CD4-positive, alpha-beta T cell treated with Interleukin-6 for 4 hours (primary cell): ENCODE results near the gene SLITRK6.
"Not testable (repeated sequence)": the region's sequence is repeated elsewhere in the genome, so short reads cannot be mapped to it uniquely, and the experiment has no call there.

ENCODE experiments used
- DNase-seq: peaks from one replicate; pipeline ENCODE4 v3.0.0-alpha.2; 2020; ENCODE audit warnings: mixed read lengths

The SLITRK6 gene

DNA sequence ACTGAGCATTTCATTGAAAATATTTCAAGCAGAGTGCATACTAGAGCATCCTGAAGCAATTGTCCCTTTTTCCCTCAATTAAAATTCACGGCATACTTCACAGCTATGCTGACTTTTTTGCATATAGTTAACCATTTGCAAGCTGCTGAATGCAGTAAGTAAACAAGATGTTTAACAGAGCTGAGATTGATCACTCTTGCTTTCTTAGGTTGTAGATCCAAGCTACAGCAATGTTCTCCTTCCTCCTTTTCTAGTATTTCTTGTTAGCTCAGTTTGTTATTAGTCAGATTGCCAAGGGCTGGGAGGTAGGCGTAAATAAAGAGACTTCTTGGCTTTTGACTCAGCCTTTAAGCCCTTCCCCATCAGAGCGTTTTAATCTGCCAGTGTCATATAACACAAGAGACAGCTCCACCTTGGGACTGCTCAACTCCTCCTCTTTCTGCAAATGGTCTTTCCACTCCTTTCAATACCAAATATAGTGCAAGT, at the start of gene SLITRK6:
SLITRK6 (minus strand) TSS at position 323 of the 486 bp plus-strand sequence. CDS start 2,911 bp downstream, outside the sequence.
- no peak for DNase-seq

DNA sequence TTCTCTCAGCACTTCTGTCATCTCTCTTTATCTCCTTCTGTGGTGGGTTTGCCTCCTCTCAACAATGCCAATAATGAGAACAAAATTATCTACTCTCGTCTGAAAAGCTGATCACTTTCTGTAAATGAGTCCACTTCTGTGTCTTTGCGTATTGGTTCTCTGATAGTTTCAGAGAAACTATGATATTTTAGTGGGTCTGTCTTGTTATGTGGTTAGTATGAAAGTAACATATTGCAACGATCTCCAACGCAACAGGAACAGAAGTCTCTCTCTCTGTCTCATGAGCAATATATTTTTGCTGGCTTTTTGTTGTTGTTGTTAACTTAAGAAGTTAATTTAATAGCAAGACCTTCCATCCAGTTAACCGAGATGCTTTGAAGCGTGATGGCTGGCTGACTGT, 47.8 kb upstream of the SLITRK6 start:
- no peak for DNase-seq

- DNase-seq, result no peak
These were observed 42.2 kb upstream of the SLITRK6 start for GRCh38 chr13:85841427-85841826.

DNA sequence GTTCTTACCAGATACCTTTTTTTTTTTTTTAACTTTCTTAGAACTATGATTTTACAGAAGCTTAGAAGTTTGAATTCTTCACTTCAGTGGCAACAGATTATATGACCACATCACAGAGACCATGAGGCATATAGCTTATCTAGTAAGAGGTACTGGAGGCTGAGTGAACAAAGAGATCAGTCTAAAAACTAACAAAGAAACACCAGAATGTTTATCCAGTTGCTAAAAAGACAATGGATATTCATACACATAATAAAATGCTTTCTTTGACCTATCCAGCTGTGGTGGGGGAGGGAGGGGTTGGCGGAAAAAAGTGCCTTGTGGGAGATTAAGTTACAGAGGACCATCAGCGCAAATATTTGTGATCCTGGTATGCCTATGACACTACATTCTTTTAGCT, 34.7 kb upstream of the SLITRK6 start:
- no peak for DNase-seq

DNA sequence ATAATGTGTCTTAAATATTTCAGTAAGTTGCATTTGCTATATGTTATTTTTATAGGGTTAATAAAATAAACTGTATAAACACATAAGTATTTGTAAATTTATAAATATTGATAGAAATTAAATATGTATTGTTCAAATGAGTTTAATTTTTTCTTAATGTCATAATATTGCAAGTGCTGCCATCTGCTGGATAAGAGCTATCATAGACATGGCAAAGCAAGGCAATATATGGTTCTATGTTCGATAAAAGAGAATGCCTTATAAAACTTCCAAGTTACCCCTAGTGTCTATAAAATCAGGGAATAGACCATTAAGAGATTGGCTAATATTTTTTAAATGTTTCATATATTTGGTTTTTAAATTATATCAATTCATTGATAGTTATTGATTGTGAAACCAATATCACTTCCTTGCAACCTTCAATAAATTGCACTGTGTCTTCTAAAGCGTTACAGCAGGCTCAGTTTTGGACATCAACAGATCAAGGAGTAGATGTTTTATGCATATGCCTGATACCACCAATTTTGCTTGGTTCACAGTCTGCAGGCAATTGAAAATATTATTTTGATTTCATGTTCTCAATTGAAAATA, 29.0 kb upstream of the SLITRK6 start:
- DNase-seq, result no peak

DNA sequence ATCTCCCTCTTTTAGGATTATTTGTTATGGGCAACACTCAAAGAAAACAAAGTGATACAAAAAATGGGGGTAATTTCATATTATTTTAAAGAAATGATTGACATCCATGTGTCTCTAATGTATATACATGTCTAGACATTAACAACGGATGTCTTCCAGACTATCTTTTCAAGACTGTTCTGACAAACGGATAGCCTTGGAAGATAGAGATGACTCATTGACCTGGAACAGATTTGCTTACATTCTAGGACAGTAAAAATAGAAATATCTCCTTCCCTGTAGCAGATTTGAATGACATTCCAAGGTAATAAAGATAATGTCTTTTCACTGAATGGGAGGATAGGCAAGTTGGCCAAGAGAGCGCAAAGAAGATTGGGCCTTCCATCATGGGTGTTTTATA, 26.2 kb upstream of the SLITRK6 start:
- DNase-seq, result no peak

- no peak for DNase-seq
These were observed 24.6 kb upstream of the SLITRK6 start for GRCh38 chr13:85823832-85824231.

DNA sequence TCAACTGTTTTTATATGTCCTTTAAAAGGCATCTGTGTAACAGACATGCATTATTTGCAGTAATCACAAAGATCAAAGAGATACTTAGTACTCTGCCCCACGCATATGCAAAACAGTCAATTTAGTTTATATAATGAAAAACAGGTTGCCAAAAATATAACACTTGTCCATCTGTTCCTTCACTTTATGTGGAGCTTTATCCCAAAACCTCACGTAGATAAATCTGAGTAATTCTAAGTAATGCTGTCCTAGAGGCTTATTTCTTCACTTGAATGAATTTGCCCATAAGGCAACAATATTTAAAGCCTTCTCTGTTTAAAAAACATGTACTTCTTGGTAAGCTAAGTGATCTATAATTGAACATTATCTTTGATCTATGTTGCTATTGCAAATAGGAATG, 20.3 kb upstream of the SLITRK6 start:
- DNase-seq, result no peak

- no peak for DNase-seq
These were observed 17.2 kb upstream of the SLITRK6 start for GRCh38 chr13:85816413-85816812.

- DNase-seq, result no peak
These were observed 13.1 kb upstream of the SLITRK6 start for GRCh38 chr13:85812282-85812681.

DNA sequence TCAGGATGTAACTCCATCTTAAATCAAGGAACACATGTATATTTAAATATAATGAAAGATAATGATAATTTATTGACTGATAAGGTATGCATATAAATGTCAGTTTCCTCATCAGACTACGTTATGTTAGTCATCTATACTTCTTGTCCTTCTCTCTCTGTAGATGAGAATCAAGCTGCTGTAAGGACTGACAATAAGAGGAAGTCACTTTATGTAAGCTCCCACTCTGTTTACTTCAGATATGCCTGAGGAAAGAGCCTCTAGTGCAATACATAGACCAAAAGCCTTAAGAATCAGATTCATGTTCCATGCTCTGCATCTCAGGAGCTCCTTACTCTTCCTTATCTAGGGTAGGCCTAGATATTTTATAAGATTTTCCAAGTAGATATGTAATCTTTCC, 9.6 kb upstream of the SLITRK6 start:
- DNase-seq, result no peak

GRCh38 chr13:85806553-85807175, 7.4 kb upstream of the SLITRK6 start:
- DNase-seq, result no peak

GRCh38 chr13:85798556-85798955, 663 bp downstream of the SLITRK6 start:
- no peak for DNase-seq

DNA sequence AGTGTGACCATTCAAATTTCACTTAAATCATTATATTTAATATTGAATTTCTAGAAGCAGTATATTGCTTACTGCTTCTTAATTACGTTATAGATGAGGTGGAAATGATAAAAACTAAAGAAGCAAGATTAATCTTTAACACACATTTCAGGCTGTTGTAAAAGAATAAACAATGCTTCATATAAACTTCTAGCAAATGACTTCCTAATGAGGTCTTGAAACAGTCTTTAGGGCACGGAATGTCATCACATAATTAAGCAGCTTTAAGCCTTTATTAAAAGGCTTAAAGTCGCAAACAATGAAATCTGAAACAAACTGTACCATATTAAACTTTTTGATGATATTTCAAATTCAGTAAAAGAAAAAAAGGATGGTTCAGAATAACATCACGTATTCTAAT, 1.9 kb downstream of the SLITRK6 start:
- no peak for DNase-seq

DNA sequence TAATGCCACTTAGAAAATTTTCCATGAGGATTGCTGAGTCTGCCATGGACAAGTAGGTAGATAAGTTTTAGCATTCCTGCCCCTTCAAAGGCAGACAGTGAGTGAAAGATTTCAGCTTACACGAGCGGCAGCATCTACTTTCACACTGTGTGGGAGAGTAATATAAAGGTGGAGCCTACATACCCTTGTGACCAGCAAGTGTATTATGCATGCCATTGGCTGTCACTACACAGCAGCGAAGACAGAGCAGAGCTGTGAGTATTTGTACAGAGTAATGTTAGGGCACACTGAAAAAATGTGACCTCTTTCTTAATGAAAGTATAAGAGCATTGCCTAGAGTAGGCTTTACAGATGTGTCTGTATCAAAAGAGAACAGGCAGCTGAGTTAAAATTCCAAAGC, 14.0 kb downstream of the SLITRK6 start:
- no peak for DNase-seq

GRCh38 chr13:85772367-85772766, 26.9 kb downstream of the SLITRK6 start:
- no peak for DNase-seq

DNA sequence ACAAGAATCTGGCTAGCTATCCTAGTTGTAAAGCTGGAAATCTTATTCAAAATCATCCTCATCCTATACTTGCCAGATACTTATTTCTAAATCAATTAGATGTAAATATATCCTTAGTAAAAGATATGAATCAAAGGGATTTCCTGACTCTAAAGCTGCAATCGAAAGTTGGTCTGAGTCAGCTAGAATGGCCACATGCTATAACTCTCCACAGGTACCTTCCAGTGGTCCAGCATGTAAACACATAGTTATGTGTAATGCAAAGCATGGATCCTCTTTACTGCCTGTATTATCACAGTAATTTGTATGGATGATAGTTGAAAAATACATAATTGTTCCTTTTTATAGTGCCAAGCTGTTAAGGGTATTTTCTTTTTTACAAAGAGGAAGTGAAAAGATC, 27.4 kb downstream of the SLITRK6 start:
- DNase-seq, result no peak

DNA sequence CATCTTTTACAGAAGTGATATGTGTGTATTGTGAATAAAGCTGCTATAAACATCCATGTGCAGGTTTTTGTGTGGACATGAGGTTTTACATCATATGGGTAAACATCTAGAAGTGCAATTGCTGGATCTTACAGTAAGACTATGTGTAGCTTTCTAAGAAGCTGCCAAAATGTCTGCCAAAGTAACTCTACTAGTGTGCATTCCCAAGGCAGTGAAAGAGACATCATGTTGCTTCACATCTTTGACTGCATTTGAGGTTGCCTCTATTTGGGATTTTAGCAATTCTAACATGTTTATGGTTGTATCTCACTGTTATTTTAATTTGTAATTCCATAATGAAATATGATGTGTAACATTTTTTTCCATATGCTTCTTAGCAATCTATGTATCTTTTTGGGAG, 30.3 kb downstream of the SLITRK6 start:
- DNase-seq, result no peak

GRCh38 chr13:85755123-85755522, 44.1 kb downstream of the SLITRK6 start:
- DNase-seq, result no peak

DNA sequence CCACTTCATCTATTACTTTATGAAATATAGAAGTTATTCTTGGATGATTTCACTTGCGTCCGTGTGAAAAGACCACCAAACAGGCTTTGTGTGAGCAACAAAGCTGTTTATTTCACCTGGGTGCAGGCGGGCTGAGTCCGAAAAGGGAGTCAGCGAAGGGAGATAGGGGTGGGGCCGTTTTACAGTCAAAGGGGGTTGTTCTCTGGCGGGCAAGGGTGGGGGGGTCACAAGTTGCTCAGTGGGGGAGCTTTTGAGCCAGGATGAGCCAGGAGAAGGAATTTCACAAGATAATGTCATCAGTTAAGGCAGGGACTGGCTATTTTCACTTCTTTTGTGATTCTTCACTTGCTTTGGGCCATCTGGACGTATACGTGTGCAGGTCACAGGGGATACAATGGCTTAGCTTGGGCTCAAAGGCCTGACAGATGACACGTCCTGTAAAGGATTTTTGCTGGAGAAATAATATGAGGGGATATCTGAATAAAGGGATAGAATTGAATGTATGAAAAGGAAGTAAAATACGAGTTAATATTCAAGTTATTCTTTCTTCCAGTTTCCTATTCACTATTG, 55.9 kb downstream of the SLITRK6 start:
- DNase-seq, result not testable (repeated sequence)
